Panc1 (cell line): ENCODE data around the gene PDLIM7. TPM values are rescaled to one million over a fixed set of nuclear protein-coding genes. Genes with fewer than 3 reads are reported as not detected.

ENCODE experiments used
- ATAC-seq: fragments of 200-7000 bp; cut with Tn5 transposase; 2 replicates; pipeline ENCODE4 v1.9.1; 2020; ENCODE audit warnings: mild to moderate bottlenecking, moderate library complexity
- BruUV-seq: library from RNA; stranded (reverse); fragments of 400-500 nt; replicated peaks from 2 replicates; lab custom pipeline; 2021; lab: Mats Ljungman, UMichigan
- CTCF ChIA-PET: fragments of 300-600 bp; sonication (Branson Sonifier 250); formaldehyde crosslinking; loops from one replicate; lab custom pipeline; 2022; ENCODE audit warnings: antibody characterized with exemption; lab: Charles Lee
- POLR2A ChIA-PET: fragments of 300-600 bp; sonication (Branson Sonifier 250); formaldehyde crosslinking; loops from one replicate; lab custom pipeline; 2022; ENCODE audit warnings: antibody characterized with exemption; lab: Charles Lee
- DNase-seq: peaks from one replicate; pipeline ENCODE4 v3.0.0-alpha.2; 2010; ENCODE audit warnings: low read depth, low spot score
- H3K27ac ChIP-seq: 2 replicates; pipeline ENCODE4 v1.5.1; 2011; ENCODE audit warnings: mild to moderate bottlenecking, low read length, inconsistent platforms
- H3K27me3 ChIP-seq: fragments of 200-500 bp; sonication (Bioruptor generic); 2 replicates; pipeline ENCODE4 v1.6.0; 2014; ENCODE audit warnings: low read length, inconsistent platforms; ENCODE audit not compliant: control insufficient read depth, insufficient read depth
- H3K36me3 ChIP-seq: fragments of 200-500 bp; sonication (Bioruptor generic); 2 replicates; pipeline ENCODE4 v1.5.1; 2014; ENCODE audit warnings: inconsistent platforms, mild to moderate bottlenecking, low read length, moderate library complexity; ENCODE audit not compliant: control insufficient read depth, insufficient read depth
- H3K4me1 ChIP-seq: 2 replicates; pipeline ENCODE4 v1.5.1; 2011; ENCODE audit warnings: inconsistent platforms, mild to moderate bottlenecking, low read length, moderate library complexity; ENCODE audit not compliant: control insufficient read depth, insufficient read depth
- H3K4me3 ChIP-seq, 2 experiments: 2 replicates each; pipeline ENCODE4 v1.5.1; 2011 to 2012; ENCODE audit warnings: low read depth in 2 of 2, low read length in 2 of 2, mild to moderate bottlenecking in 2 of 2, inconsistent platforms in 1 of 2, moderate library complexity in 1 of 2
- H3K9me3 ChIP-seq: fragments of 200-500 bp; sonication (Bioruptor generic); 2 replicates; pipeline ENCODE4 v1.5.1; 2014; ENCODE audit warnings: low read depth, mild to moderate bottlenecking, inconsistent platforms, low read length, moderate library complexity; ENCODE audit not compliant: control insufficient read depth, insufficient read depth
- POLR2AphosphoS5 ChIP-seq: IDR thresholded peaks from 2 replicates; pipeline ENCODE4 v1.6.1; 2012; ENCODE audit warnings: mild to moderate bottlenecking, low read depth, low read length, moderate library complexity
- REST ChIP-seq, 2 experiments: IDR thresholded peaks; 2 replicates each; pipeline ENCODE4 v1.6.1; 2011 to 2012; ENCODE audit warnings: low read depth in 2 of 2, control low read depth in 1 of 2, low read length in 1 of 2, mild to moderate bottlenecking in 1 of 2, moderate library complexity in 1 of 2; ENCODE audit not compliant: insufficient read depth in 1 of 2
- SIN3A ChIP-seq: IDR thresholded peaks from 2 replicates; pipeline ENCODE4 v1.6.1; 2012; ENCODE audit warnings: low read depth, mild to moderate bottlenecking, low read length, moderate library complexity, borderline replicate concordance; ENCODE audit not compliant: insufficient read depth
- TCF7L2 ChIP-seq: IDR thresholded peaks from 2 replicates; pipeline ENCODE4 v1.6.1; 2011; ENCODE audit warnings: mild to moderate bottlenecking, low read depth, low read length, inconsistent platforms
- in situ Hi-C: cut with HindIII; loops from 2 replicates; pipeline ENCODE4 v1.10.0; 2016; ENCODE audit warnings: low sequenced_read_pairs, low pct_unique_long_range_greater_than_20kb
- intact Hi-C: fragments of 100-400 bp; cut with micrococcal nuclease; formaldehyde crosslinking; loops from one replicate; pipeline ENCODE4 v1.10.0; 2022; ENCODE audit not compliant: unreplicated experiment
- total RNA-seq: library from RNA; stranded (reverse); gene quantifications from one replicate; pipeline ENCODE4 v1.2.1, GENCODE V29; 2021; ENCODE audit not compliant: unreplicated experiment
- TF ChIP-seq, protein P1 (sequence below): fragments of 450-650 bp; IDR thresholded peaks from 2 replicates; pipeline ENCODE4 v1.5.1; 2017; ENCODE audit warnings: mild to moderate bottlenecking

PDLIM7 gene
- total RNA-seq, 1 experiment from 2014 or later: 62.9 TPM

GRCh38 chr5:177542816-177543465 lies 45.5 kb upstream of the PDLIM7 start:
- ATAC-seq: no peak
- POLR2A ChIA-PET: no interaction called here
- Histone ChIP-seq H3K27me3 (no peaks in the 10 kb centered on the region), H3K9me3 (no peaks in the 10 kb centered on the region), H3K4me3 (no peak overlapping the region), H3K36me3 (no peaks in the 10 kb centered on the region), H3K4me1 (peaks cover 54% of the 10 kb centered on the region), H3K27ac (no peak overlapping the region)
- CTCF ChIA-PET: no interaction called here
- no peak for TF ChIP-seq TCF7L2
- no peak for TF ChIP-seq SIN3A
- no peak for TF ChIP-seq REST (IDR thresholded peaks at IDR 0.05; ENCODE audit: insufficient read depth in 1 of 2, low read depth in 2 of 2, low read length in 1 of 2)
- TF ChIP-seq POLR2AphosphoS5: no peak
- TF ChIP-seq, protein P1, sequence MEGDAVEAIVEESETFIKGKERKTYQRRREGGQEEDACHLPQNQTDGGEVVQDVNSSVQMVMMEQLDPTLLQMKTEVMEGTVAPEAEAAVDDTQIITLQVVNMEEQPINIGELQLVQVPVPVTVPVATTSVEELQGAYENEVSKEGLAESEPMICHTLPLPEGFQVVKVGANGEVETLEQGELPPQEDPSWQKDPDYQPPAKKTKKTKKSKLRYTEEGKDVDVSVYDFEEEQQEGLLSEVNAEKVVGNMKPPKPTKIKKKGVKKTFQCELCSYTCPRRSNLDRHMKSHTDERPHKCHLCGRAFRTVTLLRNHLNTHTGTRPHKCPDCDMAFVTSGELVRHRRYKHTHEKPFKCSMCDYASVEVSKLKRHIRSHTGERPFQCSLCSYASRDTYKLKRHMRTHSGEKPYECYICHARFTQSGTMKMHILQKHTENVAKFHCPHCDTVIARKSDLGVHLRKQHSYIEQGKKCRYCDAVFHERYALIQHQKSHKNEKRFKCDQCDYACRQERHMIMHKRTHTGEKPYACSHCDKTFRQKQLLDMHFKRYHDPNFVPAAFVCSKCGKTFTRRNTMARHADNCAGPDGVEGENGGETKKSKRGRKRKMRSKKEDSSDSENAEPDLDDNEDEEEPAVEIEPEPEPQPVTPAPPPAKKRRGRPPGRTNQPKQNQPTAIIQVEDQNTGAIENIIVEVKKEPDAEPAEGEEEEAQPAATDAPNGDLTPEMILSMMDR: no peak
- in situ Hi-C loops: loop anchor here (10.0 kb wide), 1 partner anchor 52 kb away; the partner anchor contains the start of gene TMED9
- intact Hi-C loops: no loop called here
- no TSS peak for BruUV-seq
- no peak for DNase-seq

- no peak for DNase-seq
- Histone ChIP-seq H3K4me3 (no peak overlapping the region), H3K4me1 (peaks cover 54% of the 10 kb centered on the region), H3K9me3 (no peaks in the 10 kb centered on the region), H3K27ac (no peak overlapping the region; the same call in 1 of the 2 replicates), H3K36me3 (peaks cover 8% of the 10 kb centered on the region; the same call in 1 of the 2 replicates), H3K27me3 (no peaks in the 10 kb centered on the region)
- ChIA-PET POLR2A (no interaction called here), CTCF (interaction anchor here (0.7 kb wide), 1 partner anchor 88 kb away, joined by 3 read pairs; no protein-coding TSS in a partner anchor)
- no TSS peak for BruUV-seq
- in situ Hi-C loops: loop anchor here (10.0 kb wide), 1 partner anchor 54 kb away; the partner anchor contains the start of gene TMED9
- ATAC-seq: no peak
- intact Hi-C loops: no loop called here
- TF ChIP-seq REST (IDR thresholded peaks at IDR 0.05; ENCODE audit: insufficient read depth in 1 of 2, low read depth in 2 of 2, low read length in 1 of 2) (no peak), POLR2AphosphoS5 (no peak), SIN3A (no peak), TCF7L2 (no peak)
- TF ChIP-seq, protein P1: no peak
These were observed 43.0 kb upstream of the PDLIM7 start for GRCh38 chr5:177540438-177540837.
